ENCODE results near the gene PSENEN. TPM values are rescaled to one million over a fixed set of nuclear protein-coding genes. Genes with fewer than 3 reads are reported as not detected.
"Not testable (repeated sequence)": the region's sequence is repeated elsewhere in the genome, so short reads cannot be mapped to it uniquely, and the experiment has no call there.

Gene PSENEN
- total and polyA plus RNA-seq, 5 donors from 2014 or later, result 21.1 to 99.6 (median 68.9) TPM

DNA sequence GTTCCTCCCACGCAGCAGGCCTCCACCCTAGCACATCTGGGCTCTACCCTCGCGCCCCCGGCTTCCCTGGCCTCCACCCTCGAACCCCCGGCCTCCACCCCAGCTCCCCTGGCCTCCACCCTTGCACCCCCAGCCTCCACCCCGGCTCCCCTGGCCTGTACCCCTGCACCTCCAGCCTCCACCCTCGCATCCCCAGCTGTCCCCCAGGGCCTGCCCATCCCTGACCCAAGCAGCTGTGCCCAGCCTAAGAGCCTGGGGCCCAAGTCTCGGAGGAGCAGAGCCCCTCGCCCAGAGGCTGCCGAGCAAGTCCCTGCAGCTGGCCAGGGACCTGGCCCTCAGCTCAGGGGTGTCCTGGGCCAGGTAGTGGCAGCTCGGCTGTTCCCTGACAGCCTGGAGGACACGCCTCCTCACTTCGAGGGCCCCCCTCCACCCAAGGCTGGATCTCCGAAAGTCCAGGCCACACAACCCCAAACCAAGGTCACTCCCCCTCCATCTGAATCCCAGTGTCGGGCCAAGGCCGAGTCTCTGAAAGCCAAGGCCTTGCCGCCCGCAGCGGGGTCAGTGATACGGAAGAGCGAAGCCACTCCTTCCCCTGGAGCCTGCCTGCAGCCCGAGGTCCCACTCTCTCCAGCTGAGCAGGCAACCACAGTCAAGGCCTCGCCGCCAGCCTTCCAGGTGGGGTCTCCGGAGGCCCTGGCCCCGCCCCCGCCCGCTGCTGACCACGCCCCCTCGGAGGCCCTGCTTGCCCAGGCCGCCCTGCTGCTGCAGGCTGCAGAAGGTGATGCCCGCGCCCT, 22.0 kb downstream of the PSENEN start:
- Histone ChIP-seq H3K27me3 (ENCODE audit: control insufficient read depth, insufficient read depth, low read length) (no peaks in the 10 kb centered on the region), H3K27ac (ENCODE audit: insufficient read depth, low read length, poor library complexity, severe bottlenecking) (no peak overlapping the region), H3K36me3 (ENCODE audit: control insufficient read depth, insufficient read depth, low read length) (peaks cover 13% of the 10 kb centered on the region), H3K4me3 (ENCODE audit: low read depth, low read length) (no peak overlapping the region), H3K9me3 (ENCODE audit: control insufficient read depth in 2 of 2, low read length in 2 of 2) (no peaks in the 10 kb centered on the region), H3K4me1 (ENCODE audit: control insufficient read depth, insufficient read depth, low read length, poor library complexity, severe bottlenecking) (no peaks in the 10 kb centered on the region)
- peaks cover 9% of the 10 kb centered on the region for H3K36me3 Mint-ChIP-seq
- H3K4me3 Mint-ChIP-seq, result no peak overlapping the region
- H3K27me3 Mint-ChIP-seq, result no peaks in the 10 kb centered on the region
- ATAC-seq (ENCODE audit: low read depth in 2 of 2) (no peak), DNase-seq (no peak)
- H3K9me3 Mint-ChIP-seq, result no peaks in the 10 kb centered on the region
- H3K4me1 Mint-ChIP-seq, result no peaks in the 10 kb centered on the region
- H3K27ac Mint-ChIP-seq, result no peak overlapping the region

DNA sequence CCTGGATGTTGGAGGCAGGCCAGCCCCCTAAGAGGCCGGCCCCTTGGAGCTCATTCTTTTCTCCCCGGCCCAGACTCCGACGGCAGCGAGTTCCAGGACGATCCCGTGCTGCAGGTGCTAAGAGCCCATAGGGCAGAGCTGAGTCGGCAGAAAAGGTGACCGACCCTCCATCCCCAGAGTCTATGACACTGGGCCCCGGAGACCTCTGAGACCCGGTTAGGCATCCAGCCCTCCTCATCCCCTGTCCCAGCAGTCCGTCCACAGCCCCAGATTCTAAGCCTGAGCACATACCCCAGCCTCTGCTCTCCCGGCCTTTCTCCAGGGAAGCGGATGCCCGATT, 22.6 kb downstream of the PSENEN start:
- Histone ChIP-seq H3K36me3 (ENCODE audit: control insufficient read depth, insufficient read depth, low read length) (peaks cover 13% of the 10 kb centered on the region), H3K4me1 (ENCODE audit: control insufficient read depth, insufficient read depth, low read length, poor library complexity, severe bottlenecking) (no peaks in the 10 kb centered on the region), H3K9me3 (ENCODE audit: control insufficient read depth in 2 of 2, low read length in 2 of 2) (no peaks in the 10 kb centered on the region), H3K27me3 (ENCODE audit: control insufficient read depth, insufficient read depth, low read length) (no peaks in the 10 kb centered on the region), H3K27ac (ENCODE audit: insufficient read depth, low read length, poor library complexity, severe bottlenecking) (no peak overlapping the region), H3K4me3 (ENCODE audit: low read depth, low read length) (no peak overlapping the region)
- no peaks in the 10 kb centered on the region for H3K9me3 Mint-ChIP-seq
- ATAC-seq (ENCODE audit: low read depth in 2 of 2) (no peak), DNase-seq (no peak)
- H3K27ac Mint-ChIP-seq, result peak overlapping the region in 1 of 3 donors; percentile 60
- H3K36me3 Mint-ChIP-seq, result peaks cover 9% of the 10 kb centered on the region
- no peak overlapping the region for H3K4me3 Mint-ChIP-seq
- peaks cover 0 to 3% (median 0%) of the 10 kb centered on the region in 4 donors for H3K4me1 Mint-ChIP-seq
- H3K27me3 Mint-ChIP-seq, result no peaks in the 10 kb centered on the region

DNA sequence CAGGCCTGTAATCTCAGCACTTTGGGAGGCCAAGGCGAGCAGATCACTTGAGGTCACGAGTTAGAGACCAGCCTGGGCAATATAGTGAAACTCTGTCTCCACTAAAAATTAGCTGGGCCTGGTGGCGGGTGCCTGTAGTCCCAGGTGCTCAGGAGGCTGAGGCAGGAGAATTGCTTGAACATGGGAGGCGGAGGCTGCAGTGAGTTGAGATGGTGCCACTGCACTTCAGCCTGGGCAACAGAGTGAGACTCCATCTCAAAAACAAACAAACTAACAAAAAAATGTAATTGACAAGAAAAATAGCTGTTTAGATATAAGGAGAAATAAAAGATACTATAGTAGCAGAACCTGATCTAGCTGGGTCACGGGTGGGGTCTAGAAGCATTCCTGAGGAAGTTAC, 26.9 kb downstream of the PSENEN start:
- not testable (repeated sequence) for H3K27ac ChIP-seq (ENCODE audit: insufficient read depth, low read length, poor library complexity, severe bottlenecking); DNase-seq; H3K36me3 Mint-ChIP-seq; ATAC-seq (ENCODE audit: low read depth in 2 of 2); H3K9me3 Mint-ChIP-seq; H3K27me3 ChIP-seq (ENCODE audit: control insufficient read depth, insufficient read depth, low read length); H3K27ac Mint-ChIP-seq; H3K9me3 ChIP-seq (ENCODE audit: control insufficient read depth in 2 of 2, low read length in 2 of 2); H3K36me3 ChIP-seq (ENCODE audit: control insufficient read depth, insufficient read depth, low read length); H3K27me3 Mint-ChIP-seq; H3K4me3 ChIP-seq (ENCODE audit: low read depth, low read length); H3K4me3 Mint-ChIP-seq
- H3K4me1 Mint-ChIP-seq, result peaks cover 4 to 24% (median 9%) of the 10 kb centered on the region in 4 donors
- H3K4me1 ChIP-seq (ENCODE audit: control insufficient read depth, insufficient read depth, low read length, poor library complexity, severe bottlenecking), result peaks cover 17% of the 10 kb centered on the region

DNA sequence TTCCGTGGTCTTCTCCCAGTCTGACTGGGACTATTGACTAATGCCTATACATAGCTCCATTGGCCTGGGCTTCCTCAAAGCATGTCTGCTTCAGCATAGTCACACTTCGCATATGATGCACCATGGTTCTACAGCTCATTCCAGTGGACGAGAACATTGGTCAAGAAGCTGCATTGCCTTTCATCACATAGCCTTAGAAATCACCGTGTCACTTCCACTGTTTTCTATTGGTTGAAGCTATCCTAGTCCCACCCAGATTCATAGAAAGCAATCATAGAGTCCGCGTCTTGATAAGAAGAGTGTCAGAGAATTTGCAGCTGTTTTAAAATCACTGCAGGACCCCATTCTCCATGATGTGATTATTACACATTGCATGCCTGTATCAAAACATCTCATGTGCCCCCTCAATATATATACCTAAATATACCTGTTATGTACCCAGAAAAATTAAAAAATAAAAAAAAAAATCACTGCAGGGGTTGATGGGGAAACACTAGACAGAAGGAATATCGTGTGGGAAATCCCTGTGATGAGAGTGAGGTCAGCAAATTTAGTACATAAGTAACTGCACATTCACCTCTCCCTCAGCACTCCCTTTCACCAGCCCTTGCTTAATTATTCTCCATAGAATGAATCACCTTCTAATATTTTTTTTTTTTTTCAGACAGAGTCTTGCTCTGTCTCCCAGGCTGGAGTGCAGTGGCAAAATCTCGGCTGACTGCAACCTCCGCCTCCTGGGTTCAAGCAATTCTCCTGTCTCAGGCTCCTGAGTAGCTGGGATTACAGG, 27.8 kb downstream of the PSENEN start:
- Histone ChIP-seq H3K4me3 (ENCODE audit: low read depth, low read length) (no peak overlapping the region), H3K27ac (ENCODE audit: insufficient read depth, low read length, poor library complexity, severe bottlenecking) (no peak overlapping the region), H3K36me3 (ENCODE audit: control insufficient read depth, insufficient read depth, low read length) (peaks cover 3% of the 10 kb centered on the region), H3K9me3 (ENCODE audit: control insufficient read depth in 2 of 2, low read length in 2 of 2) (no peaks in the 10 kb centered on the region), H3K27me3 (ENCODE audit: control insufficient read depth, insufficient read depth, low read length) (no peaks in the 10 kb centered on the region), H3K4me1 (ENCODE audit: control insufficient read depth, insufficient read depth, low read length, poor library complexity, severe bottlenecking) (peaks cover 17% of the 10 kb centered on the region)
- Mint-ChIP-seq H3K27me3 (no peaks in the 10 kb centered on the region), H3K9me3 (no peaks in the 10 kb centered on the region), H3K4me3 (peak overlapping the region in 1 of 4 donors; percentile 81), H3K4me1 (peaks cover 4 to 28% (median 9%) of the 10 kb centered on the region in 4 donors), H3K27ac (no peak overlapping the region), H3K36me3 (peaks cover 5% of the 10 kb centered on the region)
- DNase-seq (no peak), ATAC-seq (ENCODE audit: low read depth in 2 of 2) (no peak)

DNA sequence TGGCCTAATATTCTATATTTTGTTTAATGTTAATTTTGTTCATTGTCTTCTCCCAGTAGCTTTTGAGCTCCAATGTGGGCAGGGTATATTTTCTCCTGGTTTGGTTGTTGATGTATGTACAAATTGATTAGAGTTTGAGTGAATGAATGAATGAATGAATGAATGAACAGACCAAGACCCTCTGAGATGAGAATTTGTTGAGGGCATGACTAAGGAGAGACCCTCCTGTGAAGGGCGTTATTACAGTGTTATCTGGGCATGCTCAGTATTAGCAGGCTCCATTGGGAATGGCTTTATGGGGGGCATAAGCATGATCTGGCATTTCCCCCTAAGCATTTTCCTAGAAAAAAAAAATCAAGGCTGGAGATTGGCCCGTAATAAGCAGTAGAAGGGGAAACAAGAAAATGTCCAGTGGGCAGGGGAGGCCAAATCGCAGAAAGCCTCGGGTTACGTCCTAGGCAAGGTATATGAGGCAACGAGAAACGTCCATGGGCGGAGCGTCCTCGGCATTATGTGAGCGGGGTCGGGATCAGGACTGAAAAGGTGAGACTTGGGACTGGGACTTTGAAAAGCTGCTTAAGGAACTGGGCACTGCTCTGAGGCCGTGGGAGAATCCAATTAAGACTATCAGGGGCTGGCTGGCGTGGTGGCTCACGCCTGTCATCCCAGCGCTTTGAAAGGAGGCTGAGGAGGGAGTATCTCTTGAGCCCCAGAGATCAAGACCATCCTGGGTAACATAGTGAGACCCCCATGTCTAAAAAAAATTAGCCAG, 29.0 kb downstream of the PSENEN start:
- H3K4me3 ChIP-seq (ENCODE audit: low read depth, low read length), result peak overlapping the region; percentile 69
- H3K36me3 Mint-ChIP-seq, result peaks cover 4% of the 10 kb centered on the region
- H3K27me3 Mint-ChIP-seq, result no peaks in the 10 kb centered on the region
- no peaks in the 10 kb centered on the region for H3K9me3 Mint-ChIP-seq
- no peaks in the 10 kb centered on the region for H3K36me3 ChIP-seq (ENCODE audit: control insufficient read depth, insufficient read depth, low read length)
- peak overlapping the region; percentile 86 to 94 (median 90) for H3K4me3 Mint-ChIP-seq
- DNase-seq, result no peak
- H3K4me1 ChIP-seq (ENCODE audit: control insufficient read depth, insufficient read depth, low read length, poor library complexity, severe bottlenecking), result peaks cover 17% of the 10 kb centered on the region
- peak overlapping the region in 1 of 3 donors; percentile 73 for H3K27ac Mint-ChIP-seq
- H3K9me3 ChIP-seq (ENCODE audit: control insufficient read depth in 2 of 2, low read length in 2 of 2), result no peaks in the 10 kb centered on the region
- no peaks in the 10 kb centered on the region for H3K27me3 ChIP-seq (ENCODE audit: control insufficient read depth, insufficient read depth, low read length)
- H3K4me1 Mint-ChIP-seq, result peaks cover 4 to 28% (median 9%) of the 10 kb centered on the region in 4 donors
- no peak overlapping the region for H3K27ac ChIP-seq (ENCODE audit: insufficient read depth, low read length, poor library complexity, severe bottlenecking)
- ATAC-seq (ENCODE audit: low read depth in 2 of 2), result no peak

DNA sequence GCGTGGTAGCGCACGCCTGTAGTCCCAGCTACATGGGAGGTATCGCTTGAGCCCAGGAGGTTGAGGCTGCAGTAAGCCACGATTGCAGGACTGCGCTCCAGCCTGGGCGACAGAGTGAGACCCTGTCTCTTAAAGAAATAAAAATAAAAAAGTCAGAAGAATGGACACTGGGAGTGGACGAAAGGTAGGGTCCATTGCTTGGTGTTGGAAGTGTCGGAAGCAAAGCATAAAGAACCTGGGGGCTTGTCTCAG, 29.5 kb downstream of the PSENEN start:
- Mint-ChIP-seq H3K4me3 (peak overlapping the region; percentile 86 to 94 (median 90)), H3K9me3 (no peaks in the 10 kb centered on the region), H3K36me3 (peaks cover 4% of the 10 kb centered on the region), H3K4me1 (peaks cover 4 to 28% (median 9%) of the 10 kb centered on the region in 4 donors), H3K27me3 (no peaks in the 10 kb centered on the region), H3K27ac (peak overlapping the region in 2 of 3 donors; percentile 73 to 87)
- Histone ChIP-seq H3K4me1 (ENCODE audit: control insufficient read depth, insufficient read depth, low read length, poor library complexity, severe bottlenecking) (peaks cover 17% of the 10 kb centered on the region), H3K4me3 (ENCODE audit: low read depth, low read length) (peak overlapping the region; percentile 69), H3K36me3 (ENCODE audit: control insufficient read depth, insufficient read depth, low read length) (no peaks in the 10 kb centered on the region), H3K27me3 (ENCODE audit: control insufficient read depth, insufficient read depth, low read length) (no peaks in the 10 kb centered on the region), H3K9me3 (ENCODE audit: control insufficient read depth in 2 of 2, low read length in 2 of 2) (no peaks in the 10 kb centered on the region), H3K27ac (ENCODE audit: insufficient read depth, low read length, poor library complexity, severe bottlenecking) (no peak overlapping the region)
- DNase-seq (no peak), ATAC-seq (ENCODE audit: low read depth in 2 of 2) (no peak)

DNA sequence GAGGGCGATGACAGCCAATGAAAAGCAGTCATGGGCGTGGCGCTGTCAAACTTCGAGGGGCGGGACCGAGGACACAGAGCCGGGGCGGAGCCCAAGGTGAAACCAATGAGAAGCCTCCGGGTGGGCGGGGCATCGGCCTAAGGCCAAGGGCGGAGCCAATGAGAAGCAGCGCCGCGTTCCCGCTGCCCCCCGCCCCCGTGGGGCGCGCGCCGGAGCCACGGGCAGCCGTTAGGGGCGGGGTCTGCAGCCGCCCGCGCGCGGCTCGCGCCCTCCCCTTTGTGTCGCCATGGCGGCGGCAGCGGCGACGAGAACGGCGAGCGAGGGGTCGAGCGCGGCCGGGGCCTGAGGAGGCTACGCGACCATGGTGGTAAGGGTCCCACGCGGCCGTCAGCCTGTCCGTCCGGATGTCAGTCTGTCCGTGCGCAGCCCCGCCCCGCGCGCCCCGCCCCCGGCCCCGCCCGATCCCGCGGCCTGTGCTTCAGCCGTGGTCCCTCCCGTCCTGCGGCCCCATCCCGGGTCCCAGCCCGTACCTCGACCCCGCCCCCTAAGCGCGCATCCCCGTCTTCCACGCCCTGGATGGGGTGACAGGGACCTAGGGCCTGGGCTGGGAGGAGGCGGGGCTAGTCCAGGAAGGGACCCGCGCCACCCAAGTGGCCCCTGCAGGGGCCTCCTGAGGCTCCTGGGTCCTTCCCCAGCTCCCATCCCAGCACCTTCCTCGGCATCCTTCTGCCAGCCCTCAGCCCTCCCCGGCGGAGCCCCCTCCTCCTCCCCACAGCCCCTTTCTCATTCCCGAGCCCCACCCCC, 30.0 kb downstream of the PSENEN start, which contains the start of gene ARHGAP33:
Gene ARHGAP33 (plus strand): TSS at position 267 of the 804 bp plus-strand sequence. CDS start 95 bp downstream, at position 362.
- H3K4me1 ChIP-seq (ENCODE audit: control insufficient read depth, insufficient read depth, low read length, poor library complexity, severe bottlenecking), result peaks cover 17% of the 10 kb centered on the region
- H3K4me3 ChIP-seq (ENCODE audit: low read depth, low read length), result peak within 1 kb of the TSS; percentile 69
- H3K27ac ChIP-seq (ENCODE audit: insufficient read depth, low read length, poor library complexity, severe bottlenecking), result peak within 1 kb of the TSS; percentile 9
- H3K9me3 Mint-ChIP-seq, result no peaks in the 10 kb centered on the region
- H3K4me3 Mint-ChIP-seq, result peak within 1 kb of the TSS; percentile 86 to 94 (median 90)
- H3K36me3 Mint-ChIP-seq, result peaks cover 4% of the 10 kb centered on the region
- no peaks in the 10 kb centered on the region for H3K27me3 Mint-ChIP-seq
- no peaks in the 10 kb centered on the region for H3K9me3 ChIP-seq (ENCODE audit: control insufficient read depth in 2 of 2, low read length in 2 of 2)
- no peaks in the 10 kb centered on the region for H3K36me3 ChIP-seq (ENCODE audit: control insufficient read depth, insufficient read depth, low read length)
- peaks cover 4 to 28% (median 9%) of the 10 kb centered on the region in 4 donors for H3K4me1 Mint-ChIP-seq
- DNase-seq, result peak; percentile 98
- peak; percentile 97 for ATAC-seq (ENCODE audit: low read depth in 2 of 2)
- H3K27ac Mint-ChIP-seq, result peak within 1 kb of the TSS; percentile 60 to 87 (median 73)
- no peaks in the 10 kb centered on the region for H3K27me3 ChIP-seq (ENCODE audit: control insufficient read depth, insufficient read depth, low read length)

All from CD4-positive, CD25-positive, alpha-beta regulatory T cell (primary cell).